Neutrophil (primary cell): ENCODE results near the gene NFATC2.

Experiments
- H3K27ac ChIP-seq: fragments of 200-600 bp; sonication (generic); 2 replicates; pipeline ENCODE4 v1.5.1; 2016; ENCODE audit warnings: mild to moderate bottlenecking, moderate library complexity
- H3K27me3 ChIP-seq: fragments of 200-600 bp; sonication (generic); 2 replicates; pipeline ENCODE4 v1.6.0; 2016; ENCODE audit warnings: mild to moderate bottlenecking
- H3K36me3 ChIP-seq: fragments of 200-600 bp; sonication (generic); 2 replicates; pipeline ENCODE4 v1.5.1; 2017
- H3K4me1 ChIP-seq, 2 experiments: fragments of 200-600 bp in 1 of 2; sonication (generic) in 1 of 2; 1 replicate in 1 of 2; 2 replicates in 1 of 2; pipeline versions ENCODE4 v1.5.1 to v1.6.1; 2013 to 2016; ENCODE audit warnings: low read depth in 1 of 2, low read length in 1 of 2, mild to moderate bottlenecking in 1 of 2, moderate library complexity in 1 of 2; ENCODE audit not compliant: control insufficient read depth in 1 of 2, insufficient read depth in 1 of 2
- H3K4me3 ChIP-seq, 2 experiments: fragments of 200-600 bp in 1 of 2; sonication (generic) in 1 of 2; 1 replicate in 1 of 2; 2 replicates in 1 of 2; pipeline ENCODE4 v1.5.1; 2013 to 2016; ENCODE audit warnings: low read depth in 1 of 2, low read length in 1 of 2, mild to moderate bottlenecking in 1 of 2, moderate library complexity in 1 of 2
- H3K9me3 ChIP-seq: fragments of 200-600 bp; sonication (generic); 2 replicates; pipeline ENCODE4 v1.5.1; 2016
- CTCF ChIP-seq: fragments of 200-600 bp; sonication (generic); IDR thresholded peaks from 2 replicates; pipeline ENCODE4 v1.5.1; 2016; ENCODE audit warnings: antibody characterized with exemption

The NFATC2 gene

GRCh38 chr20:51516855-51517254 is 25.7 kb downstream of the NFATC2 start:
- H3K27me3 ChIP-seq: no peaks in the 10 kb centered on the region
- H3K36me3 ChIP-seq: no peaks in the 10 kb centered on the region
- H3K27ac ChIP-seq: no peak overlapping the region
- no peaks in the 10 kb centered on the region for H3K4me1 ChIP-seq
- H3K9me3 ChIP-seq: no peaks in the 10 kb centered on the region
- no peak for TF ChIP-seq CTCF
- no peak overlapping the region for H3K4me3 ChIP-seq

GRCh38 chr20:51514836-51515235 is 27.7 kb downstream of the NFATC2 start:
- TF ChIP-seq CTCF: no peak
- no peak overlapping the region for H3K27ac ChIP-seq
- no peaks in the 10 kb centered on the region for H3K36me3 ChIP-seq
- no peak overlapping the region for H3K4me3 ChIP-seq
- no peaks in the 10 kb centered on the region for H3K27me3 ChIP-seq
- H3K4me1 ChIP-seq: no peaks in the 10 kb centered on the region
- H3K9me3 ChIP-seq: no peaks in the 10 kb centered on the region

- H3K4me1 ChIP-seq: no peaks in the 10 kb centered on the region
- no peak for TF ChIP-seq CTCF
- no peaks in the 10 kb centered on the region for H3K9me3 ChIP-seq
- no peak overlapping the region for H3K27ac ChIP-seq
- H3K36me3 ChIP-seq: no peaks in the 10 kb centered on the region
- no peaks in the 10 kb centered on the region for H3K27me3 ChIP-seq
- no peak overlapping the region for H3K4me3 ChIP-seq
Observed at GRCh38 chr20:51514249-51514648, 28.3 kb downstream of the NFATC2 start.

- H3K4me3 ChIP-seq: no peak overlapping the region
- H3K27me3 ChIP-seq: no peaks in the 10 kb centered on the region
- H3K27ac ChIP-seq: no peak overlapping the region
- H3K4me1 ChIP-seq: no peaks in the 10 kb centered on the region
- no peaks in the 10 kb centered on the region for H3K36me3 ChIP-seq
- H3K9me3 ChIP-seq: no peaks in the 10 kb centered on the region
- no peak for TF ChIP-seq CTCF
Observed at GRCh38 chr20:51513545-51513944, 29.0 kb downstream of the NFATC2 start.

GRCh38 chr20:51512645-51513044 is 29.9 kb downstream of the NFATC2 start:
- no peaks in the 10 kb centered on the region for H3K36me3 ChIP-seq
- no peak overlapping the region for H3K4me3 ChIP-seq
- no peak for TF ChIP-seq CTCF
- no peaks in the 10 kb centered on the region for H3K9me3 ChIP-seq
- no peaks in the 10 kb centered on the region for H3K4me1 ChIP-seq
- no peak overlapping the region for H3K27ac ChIP-seq
- no peaks in the 10 kb centered on the region for H3K27me3 ChIP-seq
